ENCODE data around the gene FKBP5.

DNA sequence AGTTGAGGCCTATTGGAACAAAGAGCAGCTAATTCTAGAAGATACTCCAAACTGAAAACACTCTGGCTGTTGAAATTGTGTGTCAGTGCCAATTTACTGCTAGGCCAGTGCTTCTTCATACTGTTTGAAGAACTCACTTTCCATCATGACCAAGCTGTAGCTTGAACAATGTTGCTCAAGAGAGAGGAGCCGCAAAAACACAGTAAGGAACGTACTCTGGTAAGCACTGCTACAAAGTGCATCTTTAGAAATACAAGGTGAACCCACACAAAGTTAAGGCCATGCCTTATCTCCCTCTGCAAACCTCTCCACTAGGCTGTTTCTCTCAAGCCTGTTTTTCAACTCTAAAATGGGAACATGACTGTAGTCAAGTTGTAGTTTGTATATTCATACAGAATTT, 101.5 kb downstream of the FKBP5 start:
- TF ChIP-seq, protein P1, sequence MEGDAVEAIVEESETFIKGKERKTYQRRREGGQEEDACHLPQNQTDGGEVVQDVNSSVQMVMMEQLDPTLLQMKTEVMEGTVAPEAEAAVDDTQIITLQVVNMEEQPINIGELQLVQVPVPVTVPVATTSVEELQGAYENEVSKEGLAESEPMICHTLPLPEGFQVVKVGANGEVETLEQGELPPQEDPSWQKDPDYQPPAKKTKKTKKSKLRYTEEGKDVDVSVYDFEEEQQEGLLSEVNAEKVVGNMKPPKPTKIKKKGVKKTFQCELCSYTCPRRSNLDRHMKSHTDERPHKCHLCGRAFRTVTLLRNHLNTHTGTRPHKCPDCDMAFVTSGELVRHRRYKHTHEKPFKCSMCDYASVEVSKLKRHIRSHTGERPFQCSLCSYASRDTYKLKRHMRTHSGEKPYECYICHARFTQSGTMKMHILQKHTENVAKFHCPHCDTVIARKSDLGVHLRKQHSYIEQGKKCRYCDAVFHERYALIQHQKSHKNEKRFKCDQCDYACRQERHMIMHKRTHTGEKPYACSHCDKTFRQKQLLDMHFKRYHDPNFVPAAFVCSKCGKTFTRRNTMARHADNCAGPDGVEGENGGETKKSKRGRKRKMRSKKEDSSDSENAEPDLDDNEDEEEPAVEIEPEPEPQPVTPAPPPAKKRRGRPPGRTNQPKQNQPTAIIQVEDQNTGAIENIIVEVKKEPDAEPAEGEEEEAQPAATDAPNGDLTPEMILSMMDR (IDR thresholded peaks at IDR 0.05; ENCODE audit: insufficient read depth, low read depth, low read length) = no peak
- no peak for TF ChIP-seq EZH2 (IDR thresholded peaks at IDR 0.05; ENCODE audit: insufficient read depth, low read length)

All from astrocyte (in vitro differentiated cells and primary cell).